22Rv1 (cell line): ENCODE data around the gene U2SURP.

Experiments used
- ZFX ChIP-seq: fragments of 450-650 bp; IDR thresholded peaks from 2 replicates; pipeline ENCODE4 v1.6.1; 2017; ENCODE audit warnings: antibody characterized with exemption, borderline replicate concordance
- TF ChIP-seq, protein P1 (sequence below): fragments of 450-650 bp; IDR thresholded peaks from 2 replicates; pipeline ENCODE4 v1.5.1; 2017; ENCODE audit warnings: mild to moderate bottlenecking

DNA sequence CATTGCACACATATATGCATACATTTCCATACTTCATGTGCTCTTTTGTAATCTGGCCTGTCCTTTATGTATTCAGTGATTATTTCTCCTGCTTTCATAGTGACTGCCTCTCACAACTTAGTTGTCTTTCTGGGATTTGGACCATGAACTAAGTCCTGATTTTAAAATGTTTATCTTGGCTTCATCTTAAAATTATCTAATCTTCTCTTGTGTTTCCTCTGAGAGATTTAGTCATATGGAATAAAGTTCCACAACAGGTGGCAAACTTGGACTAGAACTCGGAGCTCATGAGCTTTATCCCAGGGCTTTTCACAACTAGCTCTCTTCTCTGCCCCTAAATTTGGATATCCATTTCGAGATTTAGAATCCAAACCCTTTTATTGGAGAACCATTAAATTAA is 44.3 kb downstream of the U2SURP start:
- TF ChIP-seq, protein P1, sequence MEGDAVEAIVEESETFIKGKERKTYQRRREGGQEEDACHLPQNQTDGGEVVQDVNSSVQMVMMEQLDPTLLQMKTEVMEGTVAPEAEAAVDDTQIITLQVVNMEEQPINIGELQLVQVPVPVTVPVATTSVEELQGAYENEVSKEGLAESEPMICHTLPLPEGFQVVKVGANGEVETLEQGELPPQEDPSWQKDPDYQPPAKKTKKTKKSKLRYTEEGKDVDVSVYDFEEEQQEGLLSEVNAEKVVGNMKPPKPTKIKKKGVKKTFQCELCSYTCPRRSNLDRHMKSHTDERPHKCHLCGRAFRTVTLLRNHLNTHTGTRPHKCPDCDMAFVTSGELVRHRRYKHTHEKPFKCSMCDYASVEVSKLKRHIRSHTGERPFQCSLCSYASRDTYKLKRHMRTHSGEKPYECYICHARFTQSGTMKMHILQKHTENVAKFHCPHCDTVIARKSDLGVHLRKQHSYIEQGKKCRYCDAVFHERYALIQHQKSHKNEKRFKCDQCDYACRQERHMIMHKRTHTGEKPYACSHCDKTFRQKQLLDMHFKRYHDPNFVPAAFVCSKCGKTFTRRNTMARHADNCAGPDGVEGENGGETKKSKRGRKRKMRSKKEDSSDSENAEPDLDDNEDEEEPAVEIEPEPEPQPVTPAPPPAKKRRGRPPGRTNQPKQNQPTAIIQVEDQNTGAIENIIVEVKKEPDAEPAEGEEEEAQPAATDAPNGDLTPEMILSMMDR = no peak
- no peak for TF ChIP-seq ZFX
